GM10248 (cell line): Measurements from ENCODE around the gene CCDC86.

Experiments
- CTCF ChIA-PET: fragments of 300-600 bp; sonication (Branson Sonifier 250); formaldehyde crosslinking; extraction: SDS; loops from one replicate; lab custom pipeline; 2021; ENCODE audit warnings: antibody characterized with exemption; lab: Yijun Ruan, JAX
- POLR2A ChIA-PET: fragments of 350-650 bp; sonication (Branson Sonifier 250); formaldehyde crosslinking; extraction: SDS; loops from one replicate; lab custom pipeline; 2020; ENCODE audit warnings: antibody characterized with exemption; lab: Yijun Ruan, JAX
- DNase-seq: peaks from one replicate; pipeline ENCODE4 v3.0.0; 2012; ENCODE audit errors: extremely low spot score
- TF ChIP-seq, protein P1 (sequence below): IDR thresholded peaks from 2 replicates; pipeline ENCODE4 v1.5.1; 2012; ENCODE audit warnings: mild to moderate bottlenecking, low read depth; ENCODE audit errors: extremely low read depth, missing control alignments, control extremely low read depth

Gene CCDC86

DNA sequence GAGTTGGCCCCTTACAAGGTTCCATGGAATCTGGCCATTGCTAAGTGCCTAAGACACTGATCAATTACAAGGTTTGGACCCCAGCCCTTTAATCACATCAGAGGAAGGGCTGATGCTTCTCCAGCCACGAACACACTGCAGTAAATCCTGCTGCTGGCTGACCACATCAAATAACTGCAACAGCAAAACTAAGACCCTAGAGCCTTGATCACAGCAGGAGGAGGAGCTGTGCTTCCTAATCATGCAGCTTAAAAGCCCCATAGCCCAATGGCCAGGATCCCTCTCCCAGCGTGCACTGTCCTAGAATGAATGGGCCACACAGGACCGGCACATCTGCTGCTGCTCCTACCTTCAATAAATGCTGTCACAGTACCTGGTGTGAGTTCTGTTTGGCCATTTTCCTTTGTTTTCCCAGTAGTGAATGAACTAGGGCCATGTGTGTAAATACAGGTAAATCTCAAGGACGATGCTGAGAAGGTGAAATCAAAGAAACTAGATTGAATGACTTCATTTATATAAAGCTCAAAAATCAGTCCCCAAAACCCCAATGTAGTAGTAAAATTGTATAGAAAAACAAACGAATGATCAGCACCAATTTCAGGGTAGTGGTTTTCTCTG, 38.2 kb downstream of the CCDC86 start:
- ChIA-PET POLR2A (no interaction called here), CTCF (interaction anchor here (1.3 to 2.3 kb wide), 4 partner anchors 9 to 49 kb away, joined by 3 to 9 read pairs (median 5); no protein-coding TSS in a partner anchor)
- TF ChIP-seq, protein P1, sequence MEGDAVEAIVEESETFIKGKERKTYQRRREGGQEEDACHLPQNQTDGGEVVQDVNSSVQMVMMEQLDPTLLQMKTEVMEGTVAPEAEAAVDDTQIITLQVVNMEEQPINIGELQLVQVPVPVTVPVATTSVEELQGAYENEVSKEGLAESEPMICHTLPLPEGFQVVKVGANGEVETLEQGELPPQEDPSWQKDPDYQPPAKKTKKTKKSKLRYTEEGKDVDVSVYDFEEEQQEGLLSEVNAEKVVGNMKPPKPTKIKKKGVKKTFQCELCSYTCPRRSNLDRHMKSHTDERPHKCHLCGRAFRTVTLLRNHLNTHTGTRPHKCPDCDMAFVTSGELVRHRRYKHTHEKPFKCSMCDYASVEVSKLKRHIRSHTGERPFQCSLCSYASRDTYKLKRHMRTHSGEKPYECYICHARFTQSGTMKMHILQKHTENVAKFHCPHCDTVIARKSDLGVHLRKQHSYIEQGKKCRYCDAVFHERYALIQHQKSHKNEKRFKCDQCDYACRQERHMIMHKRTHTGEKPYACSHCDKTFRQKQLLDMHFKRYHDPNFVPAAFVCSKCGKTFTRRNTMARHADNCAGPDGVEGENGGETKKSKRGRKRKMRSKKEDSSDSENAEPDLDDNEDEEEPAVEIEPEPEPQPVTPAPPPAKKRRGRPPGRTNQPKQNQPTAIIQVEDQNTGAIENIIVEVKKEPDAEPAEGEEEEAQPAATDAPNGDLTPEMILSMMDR = no peak
- no peak for DNase-seq

- POLR2A ChIA-PET = no interaction called here
Measured at GRCh38 chr11:60880643-60881282, 38.9 kb downstream of the CCDC86 start.

GRCh38 chr11:60887556-60887955, 45.6 kb downstream of the CCDC86 start:
- DNase-seq = no peak
- ChIA-PET POLR2A (no interaction called here), CTCF (interaction anchor here (0.6 to 7.6 kb wide), 26 partner anchors 8 to 622 kb away, joined by 3 to 129 read pairs (median 6); partner anchors contain the start of gene PTGDR2)
- TF ChIP-seq, protein P1 = peak; percentile 59

More at GRCh38 chr11:60880643-60881282, 38.9 kb downstream of the CCDC86 start:
- DNase-seq = no peak
- CTCF ChIA-PET = interaction anchor here (1.3 to 2.3 kb wide), 4 partner anchors 9 to 49 kb away, joined by 3 to 9 read pairs (median 5); no protein-coding TSS in a partner anchor
- TF ChIP-seq, protein P1 = no peak

GRCh38 chr11:60889869-60890311, 48.0 kb downstream of the CCDC86 start:
- DNase-seq = no peak
- POLR2A ChIA-PET = no interaction called here
- CTCF ChIA-PET = interaction anchor here (0.7 to 7.6 kb wide), 7 partner anchors 9 to 127 kb away, joined by 3 to 129 read pairs (median 6); no protein-coding TSS in a partner anchor
- TF ChIP-seq, protein P1 = no peak

GRCh38 chr11:60890696-60891095, 48.8 kb downstream of the CCDC86 start:
- no peak for DNase-seq
- ChIA-PET CTCF (interaction anchor here (1.1 to 7.6 kb wide), 4 partner anchors 10 to 60 kb away, joined by 3 to 129 read pairs (median 51); no protein-coding TSS in a partner anchor), POLR2A (interaction anchor here (0.6 kb wide), 1 partner anchor 224 kb away, joined by 4 read pairs; no protein-coding TSS in a partner anchor)
- TF ChIP-seq, protein P1 = no peak

DNA sequence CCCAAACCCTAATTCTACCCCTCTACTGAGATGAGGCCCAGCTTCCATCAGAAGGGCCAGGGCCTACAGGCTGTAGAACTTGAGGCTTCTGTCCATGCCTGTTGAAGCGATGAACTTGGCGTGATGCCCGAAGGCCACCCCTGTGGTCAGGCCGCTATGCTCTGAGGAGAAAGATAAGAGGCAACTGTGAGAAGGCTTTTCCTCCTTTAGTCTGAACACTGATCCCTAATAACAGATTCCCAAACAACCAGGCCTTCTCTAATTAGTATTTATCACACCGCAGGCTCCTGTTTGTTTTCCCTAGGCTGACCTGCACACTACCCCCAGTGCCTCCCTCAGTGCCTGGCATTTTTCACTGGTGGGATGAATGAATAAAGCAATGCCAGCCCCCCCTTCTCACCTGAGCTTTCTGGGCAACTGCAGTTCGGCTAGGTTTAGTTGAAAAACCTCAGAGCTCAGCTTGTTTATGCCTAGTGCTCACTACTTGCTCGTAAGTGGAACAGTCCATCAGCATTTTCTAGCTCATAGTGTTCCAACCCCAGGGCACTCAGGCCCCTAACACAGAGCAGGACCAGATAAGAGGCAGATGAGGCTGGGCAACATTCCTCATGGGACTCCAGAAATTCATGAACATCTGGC, 49.3 kb downstream of the CCDC86 start:
- ChIA-PET POLR2A (interaction anchor here (0.6 kb wide), 1 partner anchor 224 kb away, joined by 4 read pairs; no protein-coding TSS in a partner anchor), CTCF (interaction anchor here (1.1 to 7.6 kb wide), 5 partner anchors 8 to 61 kb away, joined by 3 to 129 read pairs (median 6); no protein-coding TSS in a partner anchor)
- no peak for DNase-seq
- TF ChIP-seq, protein P1 = no peak
